HTR-8/SVneo (cell line): ENCODE measurements around the gene DMKN.
A peak's percentile ranks its signal among the peaks of the same experiment; 100 is the strongest.
"Not testable (repeated sequence)": the region's sequence is repeated elsewhere in the genome, so short reads cannot be mapped to it uniquely, and the experiment has no call there.

Source experiments
- DNase-seq: peaks from one replicate; pipeline ENCODE4 v3.0.0; 2011; ENCODE audit warnings: low spot score, mixed read lengths; ENCODE audit not compliant: insufficient read length
- FAIRE-seq: peaks from 2 replicates; lab custom pipeline; 2011; peaks lifted over from hg19 to GRCh38; lab: Jason Lieb, UNC

The DMKN gene

GRCh38 chr19:35471075-35471474 is 42.4 kb downstream of the DMKN start:
- FAIRE-seq, DNase-seq: not testable (repeated sequence)

GRCh38 chr19:35470128-35470527 is 43.3 kb downstream of the DMKN start:
- FAIRE-seq = no peak
- DNase-seq = no peak

GRCh38 chr19:35468637-35469036 is 44.8 kb downstream of the DMKN start:
- no peak for FAIRE-seq

GRCh38 chr19:35466259-35466658 is 47.2 kb downstream of the DMKN start:
- FAIRE-seq = no peak
- no peak for DNase-seq

More at GRCh38 chr19:35468637-35469036, 44.8 kb downstream of the DMKN start:
- peak; percentile 49 for DNase-seq

- FAIRE-seq, DNase-seq: not testable (repeated sequence)
These were observed 50.5 kb downstream of the DMKN start for GRCh38 chr19:35462956-35463355.

- FAIRE-seq (no peak), DNase-seq (no peak)
These were observed 50.9 kb downstream of the DMKN start for GRCh38 chr19:35462476-35462953.

- not testable (repeated sequence) for FAIRE-seq, DNase-seq
These were observed 51.7 kb downstream of the DMKN start for GRCh38 chr19:35461788-35462187.

GRCh38 chr19:35461060-35461459 is 52.4 kb downstream of the DMKN start:
- no peak for FAIRE-seq
- no peak for DNase-seq

GRCh38 chr19:35460608-35461007 is 52.8 kb downstream of the DMKN start:
- DNase-seq = no peak
- no peak for FAIRE-seq

- FAIRE-seq = no peak
- no peak for DNase-seq
These were observed 53.9 kb downstream of the DMKN start for GRCh38 chr19:35459414-35460082.

GRCh38 chr19:35458731-35459391 is 54.6 kb downstream of the DMKN start:
- FAIRE-seq (no peak), DNase-seq (no peak)

GRCh38 chr19:35458192-35458591 is 55.3 kb downstream of the DMKN start:
- DNase-seq (no peak), FAIRE-seq (no peak)

GRCh38 chr19:35457173-35457572 is 56.3 kb downstream of the DMKN start:
- FAIRE-seq = no peak

GRCh38 chr19:35455616-35456201 is 57.7 kb downstream of the DMKN start:
- DNase-seq (no peak), FAIRE-seq (no peak)

More at GRCh38 chr19:35457173-35457572, 56.3 kb downstream of the DMKN start:
- DNase-seq = no peak

GRCh38 chr19:35454663-35455062 is 58.8 kb downstream of the DMKN start:
- FAIRE-seq = no peak
- DNase-seq = no peak

GRCh38 chr19:35451338-35452096 is 61.9 kb downstream of the DMKN start:
- FAIRE-seq (no peak), DNase-seq (no peak)

- no peak for FAIRE-seq
These were observed 63.9 kb downstream of the DMKN start for GRCh38 chr19:35449359-35450043.

GRCh38 chr19:35447606-35448469 is 65.6 kb downstream of the DMKN start, which contains the start of gene FFAR2:
TSS of gene FFAR2 (plus strand) at chr19:35448257. CDS start at chr19:35449715, 1,458 bp downstream.
- DNase-seq (no peak), FAIRE-seq (no peak)

More at GRCh38 chr19:35449359-35450043, 63.9 kb downstream of the DMKN start:
- DNase-seq = no peak
